22Rv1 (cell line): ENCODE measurements around the gene EPHA3.

Experiments
- H3K27ac ChIP-seq: fragments of 450-650 bp; 2 replicates; pipeline ENCODE4 v1.5.1; 2017
- CTCF ChIP-seq: fragments of 450-650 bp; IDR thresholded peaks from 2 replicates; pipeline ENCODE4 v1.5.1; 2017; ENCODE audit warnings: mild to moderate bottlenecking
- ZFX ChIP-seq: fragments of 450-650 bp; IDR thresholded peaks from 2 replicates; pipeline ENCODE4 v1.6.1; 2017; ENCODE audit warnings: antibody characterized with exemption, borderline replicate concordance

The EPHA3 gene

GRCh38 chr3:89434621-89435380 is 327.4 kb downstream of the EPHA3 start:
- no peak for TF ChIP-seq ZFX
- TF ChIP-seq CTCF: no peak
- H3K27ac ChIP-seq: no peak overlapping the region

GRCh38 chr3:89436846-89437245 is 329.4 kb downstream of the EPHA3 start:
- no peak for TF ChIP-seq CTCF
- TF ChIP-seq ZFX: no peak
- H3K27ac ChIP-seq: no peak overlapping the region

- no peak for TF ChIP-seq ZFX
- no peak for TF ChIP-seq CTCF
- no peak overlapping the region for H3K27ac ChIP-seq
Measured at GRCh38 chr3:89440386-89440785, 333.0 kb downstream of the EPHA3 start.

- TF ChIP-seq ZFX: no peak
- TF ChIP-seq CTCF: no peak
- no peak overlapping the region for H3K27ac ChIP-seq
Measured at GRCh38 chr3:89441141-89441540, 333.7 kb downstream of the EPHA3 start.

GRCh38 chr3:89446593-89446992 is 339.2 kb downstream of the EPHA3 start:
- H3K27ac ChIP-seq: no peak overlapping the region
- TF ChIP-seq CTCF (no peak), ZFX (no peak)

- no peak for TF ChIP-seq ZFX
- TF ChIP-seq CTCF: no peak
- no peak overlapping the region for H3K27ac ChIP-seq
Measured at GRCh38 chr3:89447243-89447642, 339.8 kb downstream of the EPHA3 start.

GRCh38 chr3:89449086-89449485 is 341.7 kb downstream of the EPHA3 start:
- TF ChIP-seq ZFX (no peak), CTCF (no peak)

More at GRCh38 chr3:89449086-89449485, 341.7 kb downstream of the EPHA3 start:
- H3K27ac ChIP-seq: no peak overlapping the region
